ENCODE results near the gene CASP14. TPM values are rescaled to one million over a fixed set of nuclear protein-coding genes. Genes with fewer than 3 reads are reported as not detected.

CASP14 gene
- total and polyA plus RNA-seq, 2 of the 13 experiments (the other 11 are each of a cell fraction or from before 2014, with no cell fraction given): not detected

GRCh38 chr19:15107061-15108010 lies 58.1 kb downstream of the CASP14 start, which contains the start of gene SYDE1 (continued):
- TF ChIP-seq TFDP2 (CRISPR knock-in tag; IDR thresholded peaks at IDR 0.05): peak; percentile 58; the same call in 1 of the 2 replicates
- TF ChIP-seq ZNF550 (CRISPR knock-in tag; IDR thresholded peaks at IDR 0.05; ENCODE audit: borderline replicate concordance): no peak
- TF ChIP-seq FOSL2 (CRISPR knock-in tag; IDR thresholded peaks at IDR 0.05): no peak
- TF ChIP-seq, protein P1, sequence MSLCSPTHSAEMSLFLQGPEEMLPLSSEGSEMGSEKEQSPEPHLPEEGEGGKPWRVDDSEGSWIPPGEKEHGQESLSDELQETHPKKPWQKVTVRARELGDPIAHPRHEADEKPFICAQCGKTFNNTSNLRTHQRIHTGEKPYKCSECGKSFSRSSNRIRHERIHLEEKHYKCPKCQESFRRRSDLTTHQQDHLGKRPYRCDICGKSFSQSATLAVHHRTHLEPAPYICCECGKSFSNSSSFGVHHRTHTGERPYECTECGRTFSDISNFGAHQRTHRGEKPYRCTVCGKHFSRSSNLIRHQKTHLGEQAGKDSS (CRISPR knock-in tag; IDR thresholded peaks at IDR 0.05; ENCODE audit: borderline replicate concordance, low read depth): 0 out of 2 replicates have a peak, but pooled peaks have one; percentile 11
- no peak for TF ChIP-seq ZNF614 (CRISPR knock-in tag; IDR thresholded peaks at IDR 0.05; ENCODE audit: borderline replicate concordance)
- TF ChIP-seq, protein P2, sequence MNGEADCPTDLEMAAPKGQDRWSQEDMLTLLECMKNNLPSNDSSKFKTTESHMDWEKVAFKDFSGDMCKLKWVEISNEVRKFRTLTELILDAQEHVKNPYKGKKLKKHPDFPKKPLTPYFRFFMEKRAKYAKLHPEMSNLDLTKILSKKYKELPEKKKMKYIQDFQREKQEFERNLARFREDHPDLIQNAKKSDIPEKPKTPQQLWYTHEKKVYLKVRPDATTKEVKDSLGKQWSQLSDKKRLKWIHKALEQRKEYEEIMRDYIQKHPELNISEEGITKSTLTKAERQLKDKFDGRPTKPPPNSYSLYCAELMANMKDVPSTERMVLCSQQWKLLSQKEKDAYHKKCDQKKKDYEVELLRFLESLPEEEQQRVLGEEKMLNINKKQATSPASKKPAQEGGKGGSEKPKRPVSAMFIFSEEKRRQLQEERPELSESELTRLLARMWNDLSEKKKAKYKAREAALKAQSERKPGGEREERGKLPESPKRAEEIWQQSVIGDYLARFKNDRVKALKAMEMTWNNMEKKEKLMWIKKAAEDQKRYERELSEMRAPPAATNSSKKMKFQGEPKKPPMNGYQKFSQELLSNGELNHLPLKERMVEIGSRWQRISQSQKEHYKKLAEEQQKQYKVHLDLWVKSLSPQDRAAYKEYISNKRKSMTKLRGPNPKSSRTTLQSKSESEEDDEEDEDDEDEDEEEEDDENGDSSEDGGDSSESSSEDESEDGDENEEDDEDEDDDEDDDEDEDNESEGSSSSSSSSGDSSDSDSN (CRISPR knock-in tag; IDR thresholded peaks at IDR 0.05): 0 out of 2 replicates have a peak, but pooled peaks have one; percentile 29
- TF ChIP-seq, protein P3, sequence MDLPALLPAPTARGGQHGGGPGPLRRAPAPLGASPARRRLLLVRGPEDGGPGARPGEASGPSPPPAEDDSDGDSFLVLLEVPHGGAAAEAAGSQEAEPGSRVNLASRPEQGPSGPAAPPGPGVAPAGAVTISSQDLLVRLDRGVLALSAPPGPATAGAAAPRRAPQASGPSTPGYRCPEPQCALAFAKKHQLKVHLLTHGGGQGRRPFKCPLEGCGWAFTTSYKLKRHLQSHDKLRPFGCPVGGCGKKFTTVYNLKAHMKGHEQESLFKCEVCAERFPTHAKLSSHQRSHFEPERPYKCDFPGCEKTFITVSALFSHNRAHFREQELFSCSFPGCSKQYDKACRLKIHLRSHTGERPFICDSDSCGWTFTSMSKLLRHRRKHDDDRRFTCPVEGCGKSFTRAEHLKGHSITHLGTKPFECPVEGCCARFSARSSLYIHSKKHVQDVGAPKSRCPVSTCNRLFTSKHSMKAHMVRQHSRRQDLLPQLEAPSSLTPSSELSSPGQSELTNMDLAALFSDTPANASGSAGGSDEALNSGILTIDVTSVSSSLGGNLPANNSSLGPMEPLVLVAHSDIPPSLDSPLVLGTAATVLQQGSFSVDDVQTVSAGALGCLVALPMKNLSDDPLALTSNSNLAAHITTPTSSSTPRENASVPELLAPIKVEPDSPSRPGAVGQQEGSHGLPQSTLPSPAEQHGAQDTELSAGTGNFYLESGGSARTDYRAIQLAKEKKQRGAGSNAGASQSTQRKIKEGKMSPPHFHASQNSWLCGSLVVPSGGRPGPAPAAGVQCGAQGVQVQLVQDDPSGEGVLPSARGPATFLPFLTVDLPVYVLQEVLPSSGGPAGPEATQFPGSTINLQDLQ (CRISPR knock-in tag; IDR thresholded peaks at IDR 0.05): no peak
- TF ChIP-seq, protein P4, sequence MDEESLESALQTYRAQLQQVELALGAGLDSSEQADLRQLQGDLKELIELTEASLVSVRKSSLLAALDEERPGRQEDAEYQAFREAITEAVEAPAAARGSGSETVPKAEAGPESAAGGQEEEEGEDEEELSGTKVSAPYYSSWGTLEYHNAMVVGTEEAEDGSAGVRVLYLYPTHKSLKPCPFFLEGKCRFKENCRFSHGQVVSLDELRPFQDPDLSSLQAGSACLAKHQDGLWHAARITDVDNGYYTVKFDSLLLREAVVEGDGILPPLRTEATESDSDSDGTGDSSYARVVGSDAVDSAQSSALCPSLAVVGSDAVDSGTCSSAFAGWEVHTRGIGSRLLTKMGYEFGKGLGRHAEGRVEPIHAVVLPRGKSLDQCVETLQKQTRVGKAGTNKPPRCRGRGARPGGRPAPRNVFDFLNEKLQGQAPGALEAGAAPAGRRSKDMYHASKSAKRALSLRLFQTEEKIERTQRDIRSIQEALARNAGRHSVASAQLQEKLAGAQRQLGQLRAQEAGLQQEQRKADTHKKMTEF (CRISPR knock-in tag; IDR thresholded peaks at IDR 0.05): no peak
- no peak for TF ChIP-seq TAF15 (IDR thresholded peaks at IDR 0.05; ENCODE audit: low read depth, low read length, poor library complexity, severe bottlenecking)
- no peak for TF ChIP-seq HES4 (CRISPR knock-in tag; IDR thresholded peaks at IDR 0.05; ENCODE audit: borderline replicate concordance)
- TF ChIP-seq MTERF4 (CRISPR knock-in tag; IDR thresholded peaks at IDR 0.05): no peak
- TF ChIP-seq ZBTB7A (CRISPR knock-in tag; IDR thresholded peaks at IDR 0.05): 0 out of 2 replicates have a peak, but pooled peaks have one; percentile 37
